Measurements from ENCODE around the gene KAT6B.

The KAT6B gene

GRCh38 chr10:75018686-75019307 lies 192.4 kb downstream of the KAT6B start:
- H3K4me1 ChIP-seq (ENCODE audit: insufficient read depth, low read length): no peaks in the 10 kb centered on the region; the same call in 1 of the 2 replicates
- WGBS: 77% methylated on average over 8 of the region's 8 CpGs
- H3K9ac ChIP-seq (ENCODE audit: low read depth, low read length): no peak overlapping the region
- H3K4me3 ChIP-seq (ENCODE audit: low read length): no peak overlapping the region
- no peaks in the 10 kb centered on the region for H3K27me3 ChIP-seq (ENCODE audit: insufficient read depth, low read length)
- H3K36me3 ChIP-seq (ENCODE audit: insufficient read depth, low read length): peaks cover 21% of the 10 kb centered on the region
- no peak overlapping the region for H3K27ac ChIP-seq (ENCODE audit: low read depth, low read length)
- H3K9me3 ChIP-seq (ENCODE audit: insufficient read depth, low read depth, low read length): no peaks in the 10 kb centered on the region

DNA sequence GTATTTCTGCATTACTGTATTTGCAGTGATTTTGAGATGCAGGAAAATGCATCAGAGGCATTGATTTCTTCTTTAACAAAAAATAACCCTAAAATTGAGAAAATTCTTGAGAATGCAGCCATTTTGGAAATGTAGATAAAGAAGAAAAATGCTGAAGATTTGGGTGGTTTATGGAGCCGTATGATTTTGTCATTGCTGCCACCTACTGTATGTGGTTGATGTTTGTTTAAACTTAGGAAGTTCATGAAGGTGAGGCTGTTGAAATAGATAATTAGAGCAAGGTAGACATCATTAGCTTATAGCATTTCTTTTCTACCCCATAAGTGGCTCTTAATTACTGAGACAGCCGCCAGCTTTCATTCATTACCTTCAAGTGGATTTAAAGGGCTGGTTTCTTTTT lies 193.0 kb downstream of the KAT6B start:
- H3K27ac ChIP-seq (ENCODE audit: low read depth, low read length): no peak overlapping the region
- H3K36me3 ChIP-seq (ENCODE audit: insufficient read depth, low read length): peaks cover 21% of the 10 kb centered on the region
- H3K27me3 ChIP-seq (ENCODE audit: insufficient read depth, low read length): no peaks in the 10 kb centered on the region
- no peaks in the 10 kb centered on the region; the same call in 1 of the 2 replicates for H3K4me1 ChIP-seq (ENCODE audit: insufficient read depth, low read length)
- 75% methylated on average over 2 of the region's 2 CpGs for WGBS
- H3K4me3 ChIP-seq (ENCODE audit: low read length): no peak overlapping the region
- H3K9ac ChIP-seq (ENCODE audit: low read depth, low read length): no peak overlapping the region
- H3K9me3 ChIP-seq (ENCODE audit: insufficient read depth, low read depth, low read length): no peaks in the 10 kb centered on the region

- Histone ChIP-seq H3K27me3 (ENCODE audit: insufficient read depth, low read length) (no peaks in the 10 kb centered on the region), H3K36me3 (ENCODE audit: insufficient read depth, low read length) (peaks cover 27% of the 10 kb centered on the region), H3K4me3 (ENCODE audit: low read length) (no peak overlapping the region), H3K27ac (ENCODE audit: low read depth, low read length) (no peak overlapping the region), H3K9me3 (ENCODE audit: insufficient read depth, low read depth, low read length) (no peaks in the 10 kb centered on the region), H3K4me1 (ENCODE audit: insufficient read depth, low read length) (no peaks in the 10 kb centered on the region; the same call in 1 of the 2 replicates), H3K9ac (ENCODE audit: low read depth, low read length) (no peak overlapping the region)
- 81% methylated on average over 6 of the region's 6 CpGs for WGBS
Measured at GRCh38 chr10:75020168-75020567, 193.8 kb downstream of the KAT6B start.

DNA sequence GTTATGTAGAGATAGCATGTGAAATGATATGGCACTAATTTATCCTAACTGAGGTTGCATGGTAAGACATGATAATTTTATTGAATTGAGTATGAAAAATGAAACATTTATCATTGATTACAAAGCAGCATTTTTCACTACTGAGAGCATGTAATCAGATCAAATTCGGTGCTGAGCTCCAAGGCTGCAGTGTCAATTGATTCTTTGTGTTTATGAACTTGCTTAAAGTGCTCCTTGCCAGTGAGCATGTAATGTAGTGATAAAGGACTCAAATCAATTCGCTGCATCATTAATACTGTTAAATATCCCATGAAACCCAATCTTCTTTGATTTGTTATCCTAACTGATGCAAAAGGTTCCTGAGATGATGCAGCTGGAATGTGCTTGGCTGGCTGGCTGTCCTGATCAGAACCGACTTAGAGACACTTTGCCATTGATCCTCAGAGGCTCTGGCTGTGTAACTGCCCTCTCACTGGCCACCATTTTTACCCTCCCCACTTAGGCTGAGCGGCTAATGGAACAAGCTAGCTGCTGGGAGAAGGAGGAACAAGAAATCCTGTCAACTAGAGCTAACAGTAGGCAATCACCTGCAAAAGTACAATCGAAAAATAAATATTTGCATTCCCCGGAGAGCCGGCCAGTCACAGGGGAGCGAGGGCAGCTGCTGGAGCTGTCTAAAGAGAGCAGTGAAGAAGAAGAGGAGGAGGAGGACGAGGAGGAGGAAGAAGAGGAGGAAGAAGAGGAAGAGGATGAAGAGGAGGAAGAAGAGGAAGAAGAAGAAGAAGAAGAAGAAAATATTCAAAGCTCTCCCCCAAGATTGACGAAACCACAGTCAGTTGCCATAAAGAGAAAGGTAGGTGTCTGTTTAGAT lies 195.2 kb downstream of the KAT6B start:
- Histone ChIP-seq H3K9me3 (ENCODE audit: insufficient read depth, low read depth, low read length) (no peaks in the 10 kb centered on the region), H3K36me3 (ENCODE audit: insufficient read depth, low read length) (peaks cover 41% of the 10 kb centered on the region)

GRCh38 chr10:75023074-75023473 lies 196.7 kb downstream of the KAT6B start:
- Histone ChIP-seq H3K4me1 (ENCODE audit: insufficient read depth, low read length) (no peaks in the 10 kb centered on the region; the same call in 1 of the 2 replicates), H3K9ac (ENCODE audit: low read depth, low read length) (no peak overlapping the region), H3K4me3 (ENCODE audit: low read length) (no peak overlapping the region), H3K36me3 (ENCODE audit: insufficient read depth, low read length) (peaks cover 51% of the 10 kb centered on the region), H3K9me3 (ENCODE audit: insufficient read depth, low read depth, low read length) (no peaks in the 10 kb centered on the region), H3K27ac (ENCODE audit: low read depth, low read length) (no peak overlapping the region), H3K27me3 (ENCODE audit: insufficient read depth, low read length) (no peaks in the 10 kb centered on the region)
- WGBS: 96% methylated on average over 2 of the region's 2 CpGs

More for the DNA sequence above, 195.2 kb downstream of the KAT6B start:
- Histone ChIP-seq H3K4me1 (ENCODE audit: insufficient read depth, low read length) (no peaks in the 10 kb centered on the region; the same call in 1 of the 2 replicates), H3K4me3 (ENCODE audit: low read length) (no peak overlapping the region), H3K9ac (ENCODE audit: low read depth, low read length) (no peak overlapping the region), H3K27me3 (ENCODE audit: insufficient read depth, low read length) (no peaks in the 10 kb centered on the region), H3K27ac (ENCODE audit: low read depth, low read length) (no peak overlapping the region)
- WGBS: 87% methylated on average over 10 of the region's 10 CpGs

- 91% methylated on average over 5 of the region's 5 CpGs for WGBS
- Histone ChIP-seq H3K36me3 (ENCODE audit: insufficient read depth, low read length) (peaks cover 71% of the 10 kb centered on the region), H3K4me3 (ENCODE audit: low read length) (no peak overlapping the region), H3K27ac (ENCODE audit: low read depth, low read length) (no peak overlapping the region), H3K9ac (ENCODE audit: low read depth, low read length) (no peak overlapping the region), H3K4me1 (ENCODE audit: insufficient read depth, low read length) (no peaks in the 10 kb centered on the region), H3K27me3 (ENCODE audit: insufficient read depth, low read length) (no peaks in the 10 kb centered on the region), H3K9me3 (ENCODE audit: insufficient read depth, low read depth, low read length) (no peaks in the 10 kb centered on the region)
Measured at GRCh38 chr10:75024971-75025523, 198.6 kb downstream of the KAT6B start.

GRCh38 chr10:75028049-75028448 lies 201.6 kb downstream of the KAT6B start:
- Histone ChIP-seq H3K27ac (ENCODE audit: low read depth, low read length) (no peak overlapping the region), H3K9ac (ENCODE audit: low read depth, low read length) (no peak overlapping the region), H3K4me3 (ENCODE audit: low read length) (no peak overlapping the region), H3K4me1 (ENCODE audit: insufficient read depth, low read length) (no peaks in the 10 kb centered on the region), H3K9me3 (ENCODE audit: insufficient read depth, low read depth, low read length) (no peaks in the 10 kb centered on the region), H3K27me3 (ENCODE audit: insufficient read depth, low read length) (no peaks in the 10 kb centered on the region), H3K36me3 (ENCODE audit: insufficient read depth, low read length) (peaks cover 62% of the 10 kb centered on the region)

DNA sequence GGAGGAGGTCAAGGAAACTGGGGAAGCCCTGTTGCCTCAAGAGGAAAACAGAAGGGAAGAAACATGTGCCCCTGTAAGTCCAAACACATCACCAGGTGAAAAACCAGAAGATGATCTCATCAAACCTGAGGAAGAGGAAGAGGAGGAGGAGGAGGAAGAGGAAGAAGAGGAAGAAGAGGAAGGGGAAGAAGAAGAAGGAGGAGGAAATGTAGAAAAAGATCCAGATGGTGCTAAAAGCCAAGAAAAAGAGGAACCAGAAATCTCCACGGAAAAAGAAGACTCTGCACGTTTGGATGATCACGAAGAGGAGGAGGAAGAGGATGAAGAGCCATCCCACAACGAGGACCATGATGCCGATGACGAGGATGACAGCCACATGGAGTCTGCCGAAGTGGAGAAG lies 202.3 kb downstream of the KAT6B start:
- 94% methylated on average over 7 of the region's 7 CpGs for WGBS
- no peak overlapping the region for H3K4me3 ChIP-seq (ENCODE audit: low read length)
- no peaks in the 10 kb centered on the region for H3K4me1 ChIP-seq (ENCODE audit: insufficient read depth, low read length)
- H3K36me3 ChIP-seq (ENCODE audit: insufficient read depth, low read length): peaks cover 60% of the 10 kb centered on the region
- no peak overlapping the region for H3K9ac ChIP-seq (ENCODE audit: low read depth, low read length)
- no peaks in the 10 kb centered on the region for H3K9me3 ChIP-seq (ENCODE audit: insufficient read depth, low read depth, low read length)
- H3K27ac ChIP-seq (ENCODE audit: low read depth, low read length): no peak overlapping the region
- H3K27me3 ChIP-seq (ENCODE audit: insufficient read depth, low read length): no peaks in the 10 kb centered on the region

GRCh38 chr10:75029420-75029819 lies 203.0 kb downstream of the KAT6B start:
- H3K9me3 ChIP-seq (ENCODE audit: insufficient read depth, low read depth, low read length): no peaks in the 10 kb centered on the region
- no peaks in the 10 kb centered on the region for H3K4me1 ChIP-seq (ENCODE audit: insufficient read depth, low read length)
- H3K27me3 ChIP-seq (ENCODE audit: insufficient read depth, low read length): no peaks in the 10 kb centered on the region
- 94% methylated on average over 15 of the region's 15 CpGs for WGBS
- H3K4me3 ChIP-seq (ENCODE audit: low read length): no peak overlapping the region
- H3K27ac ChIP-seq (ENCODE audit: low read depth, low read length): no peak overlapping the region
- H3K9ac ChIP-seq (ENCODE audit: low read depth, low read length): no peak overlapping the region
- H3K36me3 ChIP-seq (ENCODE audit: insufficient read depth, low read length): peaks cover 60% of the 10 kb centered on the region

DNA sequence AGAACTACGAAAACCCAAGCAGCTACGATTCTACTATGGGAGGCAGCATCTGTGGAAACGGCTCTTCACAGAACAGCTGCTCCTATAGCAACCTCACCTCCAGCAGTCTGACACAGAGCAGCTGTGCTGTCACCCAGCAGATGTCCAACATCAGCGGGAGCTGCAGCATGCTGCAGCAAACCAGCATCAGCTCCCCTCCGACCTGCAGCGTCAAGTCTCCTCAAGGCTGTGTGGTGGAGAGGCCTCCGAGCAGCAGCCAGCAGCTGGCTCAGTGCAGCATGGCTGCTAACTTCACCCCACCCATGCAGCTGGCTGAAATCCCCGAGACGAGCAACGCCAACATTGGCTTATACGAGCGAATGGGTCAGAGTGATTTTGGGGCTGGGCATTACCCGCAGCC lies 203.5 kb downstream of the KAT6B start:
- 93% methylated on average over 13 of the region's 13 CpGs for WGBS

GRCh38 chr10:75030371-75030770 lies 204.0 kb downstream of the KAT6B start:
- WGBS: 93% methylated on average over 10 of the region's 10 CpGs
- no peaks in the 10 kb centered on the region for H3K9me3 ChIP-seq (ENCODE audit: insufficient read depth, low read depth, low read length)
- no peaks in the 10 kb centered on the region for H3K4me1 ChIP-seq (ENCODE audit: insufficient read depth, low read length)
- no peak overlapping the region for H3K4me3 ChIP-seq (ENCODE audit: low read length)
- no peak overlapping the region for H3K9ac ChIP-seq (ENCODE audit: low read depth, low read length)
- no peaks in the 10 kb centered on the region for H3K27me3 ChIP-seq (ENCODE audit: insufficient read depth, low read length)
- peaks cover 52% of the 10 kb centered on the region for H3K36me3 ChIP-seq (ENCODE audit: insufficient read depth, low read length)
- no peak overlapping the region for H3K27ac ChIP-seq (ENCODE audit: low read depth, low read length)

More for the DNA sequence above, 203.5 kb downstream of the KAT6B start:
- H3K9ac ChIP-seq (ENCODE audit: low read depth, low read length): no peak overlapping the region
- H3K36me3 ChIP-seq (ENCODE audit: insufficient read depth, low read length): peaks cover 57% of the 10 kb centered on the region
- H3K27ac ChIP-seq (ENCODE audit: low read depth, low read length): no peak overlapping the region
- H3K9me3 ChIP-seq (ENCODE audit: insufficient read depth, low read depth, low read length): no peaks in the 10 kb centered on the region
- H3K27me3 ChIP-seq (ENCODE audit: insufficient read depth, low read length): no peaks in the 10 kb centered on the region
- H3K4me3 ChIP-seq (ENCODE audit: low read length): no peak overlapping the region
- no peaks in the 10 kb centered on the region for H3K4me1 ChIP-seq (ENCODE audit: insufficient read depth, low read length)
